GM23338 (cell line): ENCODE data around the gene MSANTD1. TPM values are rescaled to one million over a fixed set of nuclear protein-coding genes. Genes with fewer than 3 reads are reported as not detected.

Experiments
- ATAC-seq: fragments of 200-7000 bp; cut with Tn5 transposase; 3 replicates; pipeline ENCODE4 v1.9.1; 2020
- DNase-seq: peaks from one replicate; pipeline ENCODE4 v3.0.0-alpha.2; 2015; ENCODE audit warnings: low spot score
- H2AFZ ChIP-seq: fragments of 200-600 bp; sonication (generic); 2 replicates; pipeline ENCODE4 v1.8.0; 2016; ENCODE audit warnings: antibody characterized with exemption, mild to moderate bottlenecking, moderate library complexity
- H3F3A ChIP-seq: fragments of 200-600 bp; sonication (generic); replicated peaks from 2 replicates; pipeline ENCODE4 v1.8.0; 2017; ENCODE audit warnings: antibody characterized with exemption, mixed run types, low read depth
- H3K27ac ChIP-seq: fragments of 200-600 bp; sonication (generic); 2 replicates; pipeline ENCODE4 v1.6.1; 2016; ENCODE audit warnings: low read depth
- H3K27me3 ChIP-seq: fragments of 200-600 bp; sonication (generic); 2 replicates; pipeline ENCODE4 v1.8.0; 2016; ENCODE audit warnings: mild to moderate bottlenecking, mixed run types, moderate library complexity; ENCODE audit not compliant: insufficient read depth
- H3K36me3 ChIP-seq: fragments of 200-600 bp; sonication (generic); 2 replicates; pipeline ENCODE4 v1.8.0; 2016; ENCODE audit warnings: mild to moderate bottlenecking; ENCODE audit not compliant: insufficient read depth
- H3K4me1 ChIP-seq: fragments of 200-600 bp; sonication (generic); 2 replicates; pipeline ENCODE4 v1.8.0; 2016; ENCODE audit warnings: mild to moderate bottlenecking, moderate library complexity; ENCODE audit not compliant: insufficient read depth
- H3K4me2 ChIP-seq: fragments of 200-600 bp; sonication (generic); 2 replicates; pipeline ENCODE4 v1.7.1; 2017; ENCODE audit warnings: mixed run types
- H3K4me3 ChIP-seq: fragments of 200-600 bp; sonication (generic); 2 replicates; pipeline ENCODE4 v1.6.1; 2016; ENCODE audit warnings: mixed run types
- H3K79me2 ChIP-seq: fragments of 200-600 bp; sonication (generic); replicated peaks from 2 replicates; pipeline ENCODE4 v1.8.0; 2017; ENCODE audit warnings: mild to moderate bottlenecking; ENCODE audit not compliant: insufficient read depth
- H3K9me2 ChIP-seq: fragments of 200-600 bp; sonication (generic); 2 replicates; pipeline ENCODE4 v1.8.0; 2017; ENCODE audit not compliant: insufficient read depth
- H4K20me1 ChIP-seq: fragments of 200-600 bp; sonication (generic); replicated peaks from 2 replicates; pipeline ENCODE4 v1.8.0; 2017; ENCODE audit warnings: mild to moderate bottlenecking; ENCODE audit not compliant: insufficient read depth
- H3K27ac Mint-ChIP-seq: 2 replicates; pipeline ENCODE4 v1.8.0; 2020; ENCODE audit warnings: inconsistent platforms, mild to moderate bottlenecking, moderate library complexity, mixed read lengths
- H3K27me3 Mint-ChIP-seq: 3 replicates; pipeline ENCODE4 v1.8.0; 2022; ENCODE audit warnings: low read depth, mild to moderate bottlenecking, moderate library complexity, mixed read lengths, inconsistent platforms; ENCODE audit not compliant: insufficient read depth, poor library complexity
- H3K36me3 Mint-ChIP-seq: 3 replicates; pipeline ENCODE4 v1.8.0; 2021; ENCODE audit warnings: low read depth, mild to moderate bottlenecking, inconsistent platforms, moderate library complexity, mixed read lengths
- H3K4me1 Mint-ChIP-seq: 3 replicates; pipeline ENCODE4 v1.8.0; 2020; ENCODE audit warnings: mild to moderate bottlenecking, inconsistent platforms, mixed read lengths
- H3K4me3 Mint-ChIP-seq: 3 replicates; pipeline ENCODE4 v1.8.0; 2021; ENCODE audit warnings: moderate library complexity, mild to moderate bottlenecking, inconsistent platforms, mixed read lengths
- H3K9me3 Mint-ChIP-seq: 3 replicates; pipeline ENCODE4 v1.8.0; 2020; ENCODE audit warnings: moderate library complexity, mild to moderate bottlenecking, inconsistent platforms, mixed read lengths
- CREB1 ChIP-seq: fragments of 250-450 bp; sonication (Bioruptor Pico); IDR thresholded peaks from 2 replicates; pipeline ENCODE4 v1.5.0; 2020; ENCODE audit warnings: low read depth, mild to moderate bottlenecking, moderate library complexity
- ETS1 ChIP-seq: IDR thresholded peaks from 2 replicates; pipeline ENCODE4 v1.6.1; 2016; ENCODE audit warnings: antibody characterized with exemption
- JUNB ChIP-seq: IDR thresholded peaks from one replicate; pipeline ENCODE4 v1.6.1; 2016; ENCODE audit warnings: antibody characterized with exemption; ENCODE audit not compliant: unreplicated experiment
- POLR2AphosphoS5 ChIP-seq: IDR thresholded peaks from 2 replicates; pipeline ENCODE4 v1.6.1; 2016; ENCODE audit warnings: antibody characterized with exemption, low read depth
- REST ChIP-seq: IDR thresholded peaks from one replicate; pipeline ENCODE4 v1.6.1; 2018; ENCODE audit warnings: antibody characterized with exemption; ENCODE audit not compliant: unreplicated experiment
- ZNF114 ChIP-seq: fragments of 250-450 bp; sonication (Bioruptor Pico); IDR thresholded peaks from 2 replicates; pipeline ENCODE4 v1.5.0; 2020; ENCODE audit warnings: mild to moderate bottlenecking, moderate library complexity
- ZNF462 ChIP-seq: fragments of 250-450 bp; sonication (Bioruptor Pico); IDR thresholded peaks from 2 replicates; pipeline ENCODE4 v1.5.0; 2020; ENCODE audit warnings: mild to moderate bottlenecking, moderate library complexity
- polyA plus RNA-seq: library from polyadenylated mRNA; unstranded; fragments of >200 nt; fragmentation: Nextera tagmentation; extraction: Ambion mirVana; gene quantifications from 2 replicates; pipeline ENCODE4 v1.2.1, GENCODE V29; 2016
- total RNA-seq: library from RNA; depleted of rRNA; stranded (reverse); fragments of >200 nt; shearing (Covaris generic); gene quantifications from 2 replicates; pipeline ENCODE4 v1.2.3, GENCODE V29; 2014

Gene MSANTD1
- total and polyA plus RNA-seq, 2 experiments from 2014 or later, result 0.29 to 1.0 TPM

- no peak overlapping the region for H3K27ac ChIP-seq
- H2AFZ ChIP-seq, result no peak overlapping the region
- Mint-ChIP-seq H3K4me3 (no peak overlapping the region), H3K4me1 (no peaks in the 10 kb centered on the region; the same call in 2 of the 3 replicates), H3K36me3 (no peaks in the 10 kb centered on the region), H3K27me3 (peaks cover 4% of the 10 kb centered on the region), H3K27ac (no peak overlapping the region; the same call in 1 of the 2 replicates), H3K9me3 (no peaks in the 10 kb centered on the region; the same call in 2 of the 3 replicates)
- ATAC-seq, result no peak
- no peaks in the 10 kb centered on the region for H4K20me1 ChIP-seq
- H3K4me3 ChIP-seq, result no peak overlapping the region
- H3K9me2 ChIP-seq, result no peaks in the 10 kb centered on the region
- H3K4me1 ChIP-seq, result no peaks in the 10 kb centered on the region
- no peak overlapping the region for H3K4me2 ChIP-seq
- H3K27me3 ChIP-seq, result no peaks in the 10 kb centered on the region
- no peak for DNase-seq
- H3K36me3 ChIP-seq, result no peaks in the 10 kb centered on the region
- H3K79me2 ChIP-seq, result no peaks in the 10 kb centered on the region
- TF ChIP-seq ETS1 (no peak), ZNF114 (no peak), CREB1 (no peak)
- no peaks in the 10 kb centered on the region for H3F3A ChIP-seq
Observed at GRCh38 chr4:3262208-3263052, 13.5 kb downstream of the MSANTD1 start.

GRCh38 chr4:3263053-3263875 lies 14.3 kb downstream of the MSANTD1 start:
- H3K9me3 Mint-ChIP-seq, result no peaks in the 10 kb centered on the region
- H3K36me3 ChIP-seq, result no peaks in the 10 kb centered on the region
- no peaks in the 10 kb centered on the region for H3K79me2 ChIP-seq
- no peak overlapping the region for H3K4me3 ChIP-seq
- H3K9me2 ChIP-seq, result no peaks in the 10 kb centered on the region
- H3K36me3 Mint-ChIP-seq, result no peaks in the 10 kb centered on the region
- ATAC-seq (peak; percentile 37), DNase-seq (no peak)
- no peaks in the 10 kb centered on the region for H3K4me1 ChIP-seq
- peaks cover 2% of the 10 kb centered on the region for H3K4me1 Mint-ChIP-seq
- no peak overlapping the region for H2AFZ ChIP-seq
- H3K27me3 ChIP-seq, result no peaks in the 10 kb centered on the region
- H3K27ac Mint-ChIP-seq, result no peak overlapping the region
- H3K27me3 Mint-ChIP-seq, result peaks cover 4% of the 10 kb centered on the region
- no peak overlapping the region for H3K4me3 Mint-ChIP-seq
- no peak overlapping the region for H3K27ac ChIP-seq
- H3K4me2 ChIP-seq, result no peak overlapping the region
- no peaks in the 10 kb centered on the region for H4K20me1 ChIP-seq
- H3F3A ChIP-seq, result no peaks in the 10 kb centered on the region
- TF ChIP-seq JUNB (no peak), REST (no peak), POLR2AphosphoS5 (no peak), ETS1 (no peak), ZNF462 (CRISPR knock-in tag) (no peak)
